Fibroblast of skin of back (primary cell): Measurements from ENCODE around the gene MIER2.

Experiments used
- DNase-seq: peaks from one replicate; pipeline ENCODE4 v3.0.0-alpha.2; 2013

MIER2 gene

DNA sequence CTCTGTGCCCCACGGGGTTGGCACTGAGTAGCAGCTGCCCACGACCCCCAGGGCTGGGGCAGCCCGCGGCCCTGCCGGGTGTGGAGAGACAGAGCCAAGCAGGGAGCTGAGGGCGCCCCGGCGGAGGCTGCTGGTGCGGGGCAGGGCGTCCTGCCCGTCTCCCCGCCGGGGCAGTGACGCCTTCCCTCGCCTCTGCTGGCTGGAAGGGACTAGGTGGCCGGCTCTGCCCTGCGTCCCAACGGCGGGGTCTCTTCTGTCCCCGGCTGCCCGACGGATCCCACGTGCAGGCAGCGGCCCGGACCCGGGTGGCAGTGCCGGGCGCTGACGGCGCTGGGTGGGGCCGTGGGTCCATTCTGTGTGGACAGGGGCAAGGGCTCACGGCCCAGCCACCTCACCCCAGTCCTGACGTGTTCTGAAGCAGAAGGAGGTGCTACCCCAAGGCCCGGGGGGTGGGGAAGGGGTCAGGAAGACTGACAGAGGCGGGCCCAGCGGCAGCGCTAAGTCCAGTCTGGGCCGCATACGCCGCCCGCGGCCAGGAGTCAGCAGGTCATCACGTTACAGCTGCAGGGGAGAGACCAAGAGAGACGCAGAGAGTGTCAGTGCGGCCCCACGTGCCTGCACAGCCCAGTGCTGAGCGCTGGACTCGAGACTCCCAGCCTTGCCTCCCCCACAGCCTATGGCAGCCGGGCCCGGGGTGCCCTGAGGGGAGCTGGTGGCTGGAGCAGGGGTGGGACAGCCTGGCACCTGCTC is 38.3 kb downstream of the MIER2 start:
- DNase-seq = no peak

DNA sequence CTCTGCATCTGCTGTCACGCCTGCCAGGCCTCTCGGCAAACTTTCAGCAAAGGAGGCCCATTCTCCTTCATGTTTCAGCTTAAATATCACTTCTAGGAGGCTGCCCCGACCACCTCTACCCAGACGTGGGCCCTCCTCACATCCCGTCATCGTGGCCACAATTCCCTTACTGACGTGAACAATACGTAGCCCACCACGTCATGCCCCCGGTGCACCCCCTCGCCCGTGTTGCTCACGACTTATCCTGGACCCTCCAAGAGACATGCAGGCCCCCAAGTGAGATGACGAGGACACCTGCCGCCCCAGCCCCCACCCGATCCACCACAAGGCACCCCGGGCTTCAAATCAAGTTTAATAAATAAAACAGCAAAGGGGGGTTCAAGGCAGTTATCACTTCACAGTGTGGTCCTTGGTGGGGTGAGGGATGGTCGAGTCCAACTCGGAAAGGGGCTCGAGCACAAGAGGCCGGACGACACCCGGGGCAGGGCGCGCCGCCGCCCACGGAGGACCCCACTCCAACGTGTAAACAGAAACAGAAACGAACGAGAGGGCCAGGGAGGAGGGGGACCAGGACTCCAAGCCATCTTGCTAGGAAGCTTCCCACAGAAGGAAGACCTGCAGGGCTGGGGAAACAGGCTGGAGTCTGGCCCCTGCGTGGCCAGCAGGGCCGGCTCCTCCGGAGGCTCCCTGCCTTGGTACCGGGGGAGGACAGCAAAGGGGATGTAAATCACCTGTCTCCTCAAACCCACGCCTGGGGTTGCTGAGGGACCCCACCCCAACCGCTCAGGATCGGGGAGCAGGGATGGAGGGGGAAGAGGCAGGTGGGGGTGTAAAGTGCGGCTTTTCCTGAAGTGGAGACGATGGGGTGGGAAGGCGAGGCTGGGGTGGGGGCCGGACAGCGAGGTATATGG is 39.1 kb downstream of the MIER2 start:
- DNase-seq = no peak

DNA sequence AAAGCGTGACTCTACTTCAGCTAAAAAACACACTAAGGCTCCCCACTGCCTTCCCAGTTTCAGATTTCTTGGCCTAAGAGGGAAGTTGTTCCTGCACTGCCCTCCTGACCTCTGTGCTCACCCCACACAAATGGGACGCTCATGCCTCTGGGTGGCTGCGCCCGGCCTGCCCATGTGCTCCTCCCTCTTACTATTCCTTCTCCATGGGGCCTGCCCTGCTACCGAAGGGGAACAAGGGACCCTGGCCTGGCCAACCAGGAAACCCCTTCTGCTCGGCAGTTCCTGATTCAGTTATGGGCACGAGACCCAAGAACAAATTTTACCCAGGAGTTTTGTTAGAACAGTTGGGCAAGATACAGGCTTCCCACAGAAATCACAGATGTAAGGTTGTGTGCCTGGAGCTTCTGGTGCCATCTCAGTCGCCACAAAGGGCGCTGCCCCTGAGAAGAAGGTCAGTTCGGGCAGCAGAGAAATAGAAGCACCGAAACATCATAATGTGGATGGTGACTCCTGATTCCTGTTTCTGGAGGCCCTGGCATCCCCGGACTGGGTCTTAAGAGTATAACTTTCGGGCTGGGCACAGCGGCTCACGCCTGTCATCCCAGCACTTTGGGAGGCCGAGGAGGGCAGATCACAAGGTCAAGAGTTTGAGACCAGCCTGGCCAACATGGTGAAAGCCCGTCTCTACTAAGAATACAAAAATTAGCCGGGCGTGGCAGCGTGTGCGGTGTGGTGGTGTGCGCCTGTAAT is 47.9 kb downstream of the MIER2 start:
- no peak for DNase-seq

DNA sequence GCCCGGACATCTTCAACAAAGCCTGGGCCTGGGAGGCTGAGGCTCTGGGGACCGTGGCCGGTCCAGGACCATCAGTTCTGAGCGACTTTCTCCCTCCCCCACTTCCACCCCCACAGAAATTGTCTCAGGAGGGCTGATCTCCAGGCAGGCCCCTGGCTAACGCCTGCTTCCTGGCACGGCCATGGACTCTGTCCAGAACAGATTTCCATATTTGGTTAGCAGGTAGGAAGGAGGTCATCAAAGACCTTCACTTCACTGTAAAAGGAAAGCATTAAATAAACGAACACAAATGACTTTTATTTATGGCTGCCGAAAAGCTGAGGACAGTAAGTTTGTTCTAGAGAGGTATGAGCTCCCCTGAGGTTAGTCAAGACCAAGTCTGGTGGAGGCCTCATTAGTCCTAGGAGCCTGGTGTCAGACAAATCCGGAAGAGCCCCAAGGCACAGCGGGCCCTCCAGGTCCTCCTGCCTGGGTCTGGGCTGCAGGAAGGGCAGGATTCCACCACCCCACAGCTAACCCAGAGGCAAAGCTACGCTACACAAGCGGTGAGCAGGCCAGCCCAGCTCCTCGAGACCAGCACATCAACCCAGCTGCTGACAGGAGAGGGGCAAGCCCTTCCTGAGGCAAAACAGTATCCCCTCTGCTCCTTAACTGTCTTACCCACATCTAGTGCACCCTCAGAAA is 48.8 kb downstream of the MIER2 start:
- no peak for DNase-seq

DNA sequence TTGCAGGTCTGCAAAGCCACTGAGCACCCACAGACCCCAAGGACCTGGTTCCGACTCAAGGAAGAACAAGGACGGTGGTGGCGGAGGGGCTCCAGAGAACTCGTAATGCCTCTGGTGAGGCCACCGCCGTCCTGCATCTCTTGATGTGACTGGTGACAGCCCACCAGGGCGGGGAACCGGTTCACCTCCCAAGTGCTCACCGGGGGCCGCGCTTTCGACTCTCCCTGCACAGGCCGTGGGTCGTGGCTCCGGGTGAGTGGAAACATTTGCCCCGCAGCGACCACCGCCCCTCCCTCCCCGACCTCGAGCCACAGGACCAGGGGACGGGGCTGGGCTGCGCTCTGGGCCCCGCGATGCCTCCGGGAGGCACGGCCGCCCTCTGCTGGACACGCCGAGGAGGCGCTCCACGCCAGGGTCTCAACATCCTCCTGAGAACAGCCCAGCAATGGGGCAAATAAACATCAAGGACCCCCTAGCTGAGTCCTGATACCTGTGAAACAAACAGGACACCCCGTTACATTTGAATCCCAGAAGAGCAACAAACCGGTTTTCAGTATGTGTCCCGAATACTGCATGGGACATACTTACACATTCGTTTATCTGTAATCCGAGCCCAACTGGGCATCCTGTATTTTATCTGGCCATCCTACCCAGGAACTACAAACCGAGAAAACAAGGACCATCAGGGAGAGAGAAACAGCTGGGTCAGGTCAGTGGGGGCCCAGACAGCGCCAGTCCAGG is 49.5 kb downstream of the MIER2 start:
- no peak for DNase-seq

DNA sequence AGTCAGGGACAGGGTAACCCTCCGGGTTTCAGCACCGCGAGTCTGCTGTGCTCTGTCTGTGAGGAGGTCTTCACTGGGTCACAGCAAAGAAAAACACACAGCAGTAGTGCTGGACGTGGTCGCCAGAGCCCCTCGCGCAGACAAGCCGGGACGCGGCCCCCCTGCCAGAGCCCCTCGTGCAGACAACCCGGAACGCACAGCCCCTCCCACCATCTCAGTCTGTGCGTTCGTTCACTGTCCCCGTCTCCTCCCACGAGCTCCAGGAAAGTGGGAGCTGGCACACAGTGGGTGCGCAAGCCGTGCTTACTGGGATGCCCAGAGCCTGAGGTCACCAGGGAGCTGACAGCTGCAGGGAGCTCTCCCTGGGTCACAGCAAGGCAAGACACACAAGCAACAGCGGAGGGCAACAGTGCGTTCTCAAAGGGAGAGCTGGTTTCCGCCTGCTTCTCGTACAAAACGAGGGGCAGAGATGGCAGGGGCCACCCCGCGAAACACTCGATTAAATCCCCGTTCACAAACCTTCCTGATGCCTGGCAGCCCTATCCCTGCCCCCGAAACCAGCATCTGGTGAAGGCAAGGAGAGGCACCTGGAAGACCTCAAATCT is 50.2 kb downstream of the MIER2 start:
- DNase-seq = peak; percentile 18

DNA sequence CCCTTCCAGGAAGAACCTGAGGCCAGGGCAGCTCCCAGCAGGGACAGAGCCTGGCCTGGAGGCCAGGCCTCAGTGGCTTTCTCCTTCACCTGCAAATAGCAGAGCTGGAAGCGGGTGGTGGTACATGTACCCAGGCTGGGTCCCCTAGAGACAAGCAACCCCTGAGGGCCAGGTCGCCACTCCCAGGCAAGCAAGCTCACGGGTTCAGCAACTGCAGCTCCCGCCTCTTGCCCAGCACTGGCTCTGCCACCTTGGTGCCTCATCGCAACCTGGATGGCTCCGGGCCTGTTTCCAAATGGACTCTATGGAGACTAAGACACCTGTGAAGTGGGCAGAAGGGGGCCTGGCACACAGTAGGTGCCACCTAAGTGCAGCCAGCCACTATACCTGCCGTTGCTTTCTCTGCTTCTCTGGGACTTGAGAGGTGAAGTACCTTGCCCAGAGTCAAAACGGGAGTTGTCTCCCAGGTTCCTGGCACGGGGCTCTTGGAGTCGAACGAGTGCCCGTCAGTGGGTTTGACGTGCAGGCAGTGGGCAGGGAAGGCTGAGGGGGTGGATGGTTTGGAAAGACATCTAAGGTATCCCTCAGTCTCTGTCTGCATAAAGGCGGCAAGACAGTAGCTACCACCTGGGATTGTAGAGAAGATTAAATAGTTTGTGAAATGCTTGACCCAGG is 51.0 kb downstream of the MIER2 start:
- no peak for DNase-seq

DNA sequence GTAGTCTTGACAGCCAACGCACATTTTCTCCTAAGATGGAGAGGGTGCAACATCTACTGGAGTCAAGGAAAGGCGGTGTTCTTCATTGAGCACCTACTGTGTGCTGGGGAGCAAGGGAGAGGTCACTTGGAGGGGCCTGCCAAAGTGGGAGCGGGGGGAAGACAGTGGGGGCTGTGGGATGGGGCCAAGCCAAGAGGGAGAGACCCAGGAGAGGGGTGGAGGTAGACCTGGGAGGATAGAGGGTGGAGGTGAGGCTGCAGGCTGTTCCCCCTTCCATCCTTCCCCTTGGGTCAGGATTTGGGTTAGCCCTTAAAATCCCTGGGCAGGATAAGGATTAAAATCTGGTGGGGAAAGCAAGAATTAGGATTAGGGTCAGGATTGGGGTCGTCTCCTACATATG is 51.6 kb downstream of the MIER2 start:
- DNase-seq = no peak

DNA sequence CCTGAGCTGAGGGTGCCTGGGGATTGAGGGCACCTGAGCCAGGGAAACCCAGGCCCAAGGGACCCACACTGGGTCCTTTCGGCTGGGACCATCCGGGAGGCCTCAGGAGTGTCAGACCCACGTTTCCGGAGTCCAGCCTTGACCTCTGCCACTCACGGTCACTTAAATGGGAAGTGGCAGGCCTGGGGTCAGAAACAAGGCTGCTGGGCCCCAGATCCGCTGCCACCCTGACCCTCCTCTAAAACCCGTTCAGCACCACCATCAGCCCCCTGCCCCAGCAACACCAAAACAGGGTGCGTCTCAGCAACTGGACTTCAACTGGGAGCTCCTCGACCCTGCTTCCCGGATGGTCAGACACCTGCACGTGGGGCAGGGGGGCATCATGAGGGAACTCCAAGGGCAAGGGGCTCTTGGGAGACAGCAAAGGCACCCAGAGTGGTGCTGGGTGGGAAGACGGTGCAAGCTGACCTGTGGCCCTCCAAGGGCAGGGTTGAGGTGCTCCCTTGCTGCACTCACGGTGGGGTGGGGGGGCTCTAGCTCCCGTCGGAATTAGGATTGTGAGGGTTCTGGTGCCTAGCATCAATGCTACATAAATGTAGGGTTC is 52.2 kb downstream of the MIER2 start:
- no peak for DNase-seq

DNA sequence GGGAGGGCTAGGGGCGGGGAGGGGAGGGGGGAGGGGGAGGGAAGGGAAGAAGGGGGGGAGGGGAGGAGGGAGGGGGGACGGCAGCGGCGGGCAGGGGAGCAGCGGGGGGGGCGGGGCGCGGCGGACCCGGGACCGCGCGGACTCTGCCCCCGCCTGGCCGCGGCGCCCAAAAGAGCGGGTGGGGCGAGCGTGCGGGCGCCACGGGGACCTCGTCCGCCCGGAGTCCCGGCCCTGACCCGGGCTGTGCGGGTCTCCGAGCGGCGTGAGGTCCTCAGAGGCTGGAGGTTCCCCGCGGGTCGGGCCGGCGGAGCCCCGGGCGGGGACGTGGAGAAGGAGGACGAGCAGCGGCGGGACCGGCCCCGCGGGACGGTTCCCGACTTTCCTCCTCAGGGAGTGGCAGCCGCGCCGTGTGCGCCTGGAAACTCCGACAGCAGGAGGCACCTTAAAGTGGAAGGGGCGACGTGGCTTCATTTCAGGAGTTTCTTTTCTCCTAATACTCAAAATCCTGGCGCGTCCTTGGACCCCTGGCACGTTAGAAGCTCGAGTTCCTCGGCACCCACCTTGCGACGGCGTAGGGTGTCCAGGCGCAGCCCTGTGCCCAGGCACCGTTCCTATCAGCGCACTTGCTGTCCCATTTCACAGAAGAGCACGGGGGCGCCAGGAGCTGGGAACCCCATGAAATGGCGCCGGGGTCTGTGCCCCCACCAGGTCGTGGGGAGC is 52.9 kb downstream of the MIER2 start:
- DNase-seq = no peak

DNA sequence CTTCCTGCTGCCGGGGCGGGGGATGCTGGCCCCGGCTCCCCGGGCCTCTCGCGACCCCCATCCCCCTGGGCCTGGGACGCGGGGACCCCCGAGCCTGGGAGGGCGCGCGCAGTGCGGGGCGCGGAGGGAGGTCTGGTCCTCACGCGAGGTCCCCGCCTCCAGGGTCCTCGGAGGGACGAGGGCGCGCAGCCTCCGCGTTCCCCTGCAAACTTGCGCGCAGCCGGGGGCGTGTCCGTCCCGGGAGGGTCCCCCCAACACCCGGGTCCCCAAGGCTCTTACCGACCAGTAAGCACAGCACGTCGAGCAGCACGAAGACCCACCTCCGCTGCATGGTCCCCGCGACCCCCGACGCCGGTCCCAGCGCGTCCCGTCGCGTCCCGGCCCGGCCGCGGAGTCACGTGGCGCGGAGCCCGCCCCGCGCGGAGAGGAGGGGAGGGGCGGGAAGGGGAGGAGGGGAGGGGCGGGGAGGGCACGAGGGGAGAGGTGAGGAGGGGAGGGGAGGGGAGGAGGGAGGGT is 53.5 kb downstream of the MIER2 start, which contains the start of gene PLPP2:
PLPP2 (minus strand) TSS at position 398 of the 516 bp plus-strand sequence; CDS start at position 331, 67 bp downstream.
- no peak for DNase-seq

DNA sequence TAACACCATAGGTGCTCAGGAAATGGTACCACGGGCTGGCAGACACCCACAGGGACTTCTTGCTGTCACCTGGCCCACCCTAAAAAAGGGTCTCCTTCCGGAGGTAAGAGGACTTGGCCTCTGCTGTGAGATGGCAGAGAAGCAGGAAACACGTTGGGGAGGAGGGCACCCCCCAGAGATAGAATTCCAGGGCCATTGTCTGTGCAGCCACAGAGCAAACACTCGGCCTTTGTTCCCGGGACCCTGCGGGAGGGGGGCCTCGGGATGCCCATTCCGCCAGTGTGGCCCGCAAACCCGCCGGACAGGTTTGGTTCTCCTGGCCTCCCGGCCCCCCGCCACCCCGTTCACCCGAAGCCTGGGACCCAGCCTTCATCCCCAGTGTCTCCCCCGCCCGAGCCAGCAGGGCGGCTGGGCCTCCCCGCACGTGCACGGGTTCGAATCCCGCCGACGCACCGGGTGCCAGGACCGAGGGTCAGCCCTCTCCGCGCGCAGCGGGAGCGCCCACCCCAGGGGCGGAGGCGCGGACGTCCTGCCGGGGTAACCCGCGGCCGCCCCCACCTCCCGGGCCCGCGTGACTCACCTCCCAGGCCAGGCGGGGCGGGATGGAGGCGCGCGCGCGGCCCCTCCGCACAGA is 54.1 kb downstream of the MIER2 start:
- peak; percentile 39 for DNase-seq

DNA sequence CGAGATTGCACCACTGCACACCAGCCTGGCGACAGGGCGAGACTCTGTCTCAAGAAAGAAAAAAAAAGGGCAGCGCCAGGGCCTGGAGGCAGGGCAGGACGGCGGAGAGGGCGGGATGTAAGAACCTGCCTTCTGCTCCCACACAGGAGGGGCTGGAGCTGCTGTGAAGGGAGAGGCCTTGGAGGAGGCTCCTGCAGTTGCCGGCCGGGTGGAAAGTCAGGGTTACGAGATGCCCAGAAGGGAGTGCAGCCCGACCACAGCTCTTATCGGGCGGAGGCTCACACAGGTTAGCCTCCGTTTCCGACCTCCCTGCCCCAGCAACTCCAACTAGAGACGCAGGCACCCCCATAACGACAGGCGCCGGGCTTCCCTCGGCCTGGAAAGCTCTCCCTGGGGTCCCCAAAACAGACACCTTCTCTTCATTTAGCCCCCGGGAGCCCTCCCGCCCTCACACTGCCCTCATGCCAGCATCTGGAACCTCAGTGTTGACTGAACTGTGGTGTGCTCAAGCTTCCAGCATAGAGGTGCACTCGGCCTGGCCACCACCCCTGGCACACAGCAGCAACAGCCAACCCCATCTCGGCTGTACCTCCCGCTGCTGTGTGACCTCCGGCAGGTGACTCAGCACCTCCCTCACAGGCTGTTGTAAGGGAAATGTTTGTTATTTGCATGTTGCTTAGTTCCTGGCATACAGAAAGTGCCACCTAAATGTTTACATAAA is 54.8 kb downstream of the MIER2 start:
- no peak for DNase-seq

DNA sequence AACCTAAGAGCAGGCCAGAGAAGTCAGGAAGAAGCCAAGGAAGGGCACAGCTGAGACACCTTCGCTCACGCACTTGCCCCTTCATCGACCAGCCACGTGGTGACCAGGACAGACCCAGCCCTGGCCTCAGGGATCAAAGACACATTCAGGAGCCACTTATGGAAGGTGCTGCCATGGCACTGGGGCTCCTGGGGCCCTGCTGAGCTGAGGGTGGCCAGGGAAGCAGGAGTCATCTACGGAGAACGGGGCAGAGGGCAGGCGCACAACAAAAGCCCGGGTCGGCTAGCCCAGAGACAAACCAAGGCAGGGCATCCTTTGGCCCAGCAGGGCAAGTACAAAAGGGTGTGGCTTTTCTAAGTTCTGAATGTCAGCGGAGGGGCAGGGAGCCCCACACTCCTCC is 55.7 kb downstream of the MIER2 start:
- no peak for DNase-seq

DNA sequence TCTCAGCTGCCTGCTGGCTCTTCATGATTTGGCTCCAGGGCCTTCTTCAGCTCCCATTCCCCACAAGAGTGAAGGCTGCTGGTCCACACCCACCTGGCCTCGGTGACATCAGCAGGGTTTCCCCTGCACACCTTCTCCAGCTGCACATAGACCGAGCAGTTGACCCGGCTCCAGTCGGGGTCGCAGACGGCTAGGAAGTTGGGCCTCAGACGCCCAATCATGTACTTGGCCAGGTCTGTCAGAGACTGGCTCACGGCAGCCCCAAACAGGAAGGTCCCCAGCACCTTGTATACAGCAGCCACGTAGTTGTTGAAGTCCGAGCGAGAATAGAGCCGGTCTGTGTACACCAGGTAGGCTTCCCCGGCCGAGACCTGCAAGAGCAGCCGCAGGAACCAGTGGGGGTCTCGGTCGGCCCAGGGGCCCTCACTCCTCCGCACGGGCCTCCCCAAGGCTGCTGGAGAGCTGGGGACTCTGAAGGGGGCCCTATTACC is 57.2 kb downstream of the MIER2 start:
- no peak for DNase-seq

DNA sequence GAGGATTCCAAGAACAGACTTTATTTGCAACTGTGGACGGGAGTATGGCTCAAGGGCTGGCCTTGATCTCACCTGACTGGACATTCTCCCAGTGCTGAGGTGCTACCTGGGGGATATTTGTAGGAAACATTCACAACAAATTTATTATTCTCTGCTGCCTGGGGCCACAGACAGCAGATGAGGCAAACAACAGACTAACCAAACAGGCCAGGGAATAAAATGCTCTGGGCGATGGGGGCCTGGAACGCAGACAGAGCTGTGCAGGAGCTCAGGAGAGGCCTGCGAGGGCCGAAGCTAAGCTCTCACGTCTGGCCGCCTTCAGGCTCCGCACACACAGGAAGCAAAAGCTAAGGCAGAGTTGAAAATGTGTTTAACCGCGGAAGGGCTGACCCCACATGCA is 61.2 kb downstream of the MIER2 start:
- no peak for DNase-seq

DNA sequence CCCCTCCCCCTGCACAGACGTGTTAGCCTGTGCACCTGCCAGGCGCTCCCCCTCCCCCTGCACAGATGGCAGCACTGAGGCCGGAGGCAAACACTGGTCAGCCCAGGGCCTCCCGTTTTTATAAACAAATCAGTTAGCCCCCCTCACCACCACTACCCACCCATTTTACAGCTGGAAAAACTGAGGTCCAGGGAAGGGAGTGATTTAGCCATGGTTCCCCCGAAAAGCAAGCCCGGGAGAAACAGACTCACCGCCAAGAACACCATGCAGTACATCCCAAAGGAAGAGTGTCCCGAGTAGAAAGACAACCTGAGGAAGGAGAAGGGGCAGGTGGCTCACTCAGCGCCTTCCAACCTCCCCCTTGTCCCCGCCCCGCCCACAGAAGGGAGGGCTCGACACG is 62.1 kb downstream of the MIER2 start:
- no peak for DNase-seq

DNA sequence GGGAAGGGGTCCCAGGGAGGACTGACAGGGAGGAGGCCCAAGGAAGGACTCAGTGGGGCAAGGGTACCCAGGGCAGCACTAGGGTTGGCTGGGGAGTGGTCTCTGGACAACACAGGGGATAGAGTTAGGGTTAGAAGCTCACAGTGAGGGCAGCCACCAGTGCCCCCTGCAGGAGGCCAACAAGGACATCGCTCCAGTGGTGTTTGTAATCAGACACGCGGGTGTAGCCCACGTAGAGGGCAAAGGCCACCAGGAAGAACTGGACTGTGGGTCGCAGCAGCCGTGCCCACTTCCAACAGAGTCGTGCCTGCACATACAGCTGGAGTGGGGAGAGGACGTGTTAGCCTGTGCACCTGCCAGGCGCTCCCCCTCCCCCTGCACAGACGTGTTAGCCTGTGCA is 62.6 kb downstream of the MIER2 start:
- no peak for DNase-seq
